DMS53 treated with DMSO at 0.1 percent for 48 hours (cell line): ENCODE measurements around the gene CAMTA1.

Source experiments
- DNase-seq: peaks from one replicate; lab custom pipeline; 2025; ENCODE audit not compliant: unreplicated experiment; lab: John Stamatoyannopoulos, UW

The CAMTA1 gene

GRCh38 chr1:7555391-7556185, 770.3 kb downstream of the CAMTA1 start:
- DNase-seq = no peak

- DNase-seq = no peak
Observed at GRCh38 chr1:7557301-7557891, 772.1 kb downstream of the CAMTA1 start.

- no peak for DNase-seq
Observed at GRCh38 chr1:7558041-7558461, 772.8 kb downstream of the CAMTA1 start.

- no peak for DNase-seq
Observed at GRCh38 chr1:7558481-7558880, 773.2 kb downstream of the CAMTA1 start.

GRCh38 chr1:7558921-7559869, 773.9 kb downstream of the CAMTA1 start:
- no peak for DNase-seq

GRCh38 chr1:7560128-7560527, 774.9 kb downstream of the CAMTA1 start:
- DNase-seq = no peak

- no peak for DNase-seq
Observed at GRCh38 chr1:7560601-7561181, 775.4 kb downstream of the CAMTA1 start.

- peak; percentile 22 for DNase-seq
Observed at GRCh38 chr1:7561331-7561921, 776.2 kb downstream of the CAMTA1 start.

- DNase-seq = no peak
Observed at GRCh38 chr1:7561936-7562728, 776.9 kb downstream of the CAMTA1 start.

- no peak for DNase-seq
Observed at GRCh38 chr1:7562729-7563605, 777.7 kb downstream of the CAMTA1 start.

GRCh38 chr1:7564137-7564536, 778.9 kb downstream of the CAMTA1 start:
- DNase-seq = no peak

- no peak for DNase-seq
Observed at GRCh38 chr1:7565099-7565750, 780.0 kb downstream of the CAMTA1 start.

- DNase-seq = no peak
Observed at GRCh38 chr1:7566417-7567375, 781.4 kb downstream of the CAMTA1 start.

- no peak for DNase-seq
Observed at GRCh38 chr1:7567376-7567775, 782.1 kb downstream of the CAMTA1 start.

- DNase-seq = no peak
Observed at GRCh38 chr1:7568053-7568452, 782.8 kb downstream of the CAMTA1 start.

GRCh38 chr1:7568901-7569524, 783.8 kb downstream of the CAMTA1 start:
- DNase-seq = no peak

GRCh38 chr1:7570311-7570710, 785.1 kb downstream of the CAMTA1 start:
- no peak for DNase-seq
